Endothelial cell (in vitro differentiated cells): ENCODE measurements around the gene MTRFR. TPM values are rescaled to one million over a fixed set of nuclear protein-coding genes. Genes with fewer than 3 reads are reported as not detected.

ENCODE experiments used
- DNase-seq: peaks from one replicate; pipeline ENCODE4 v3.0.0; 2021; ENCODE audit warnings: low spot score
- H3K27ac Mint-ChIP-seq: one replicate; pipeline ENCODE4 v1.8.0; 2021; ENCODE audit warnings: mixed read lengths, inconsistent platforms; ENCODE audit not compliant: unreplicated experiment
- H3K27me3 Mint-ChIP-seq: one replicate; pipeline ENCODE4 v1.8.0; 2021; ENCODE audit warnings: mild to moderate bottlenecking, moderate library complexity, mixed read lengths, inconsistent platforms; ENCODE audit not compliant: unreplicated experiment
- H3K36me3 Mint-ChIP-seq: one replicate; pipeline ENCODE4 v1.8.0; 2021; ENCODE audit warnings: mild to moderate bottlenecking, low read depth, mixed read lengths, inconsistent platforms; ENCODE audit not compliant: unreplicated experiment
- H3K4me1 Mint-ChIP-seq: one replicate; pipeline ENCODE4 v1.8.0; 2021; ENCODE audit warnings: mild to moderate bottlenecking, mixed read lengths, inconsistent platforms; ENCODE audit not compliant: unreplicated experiment
- H3K4me3 Mint-ChIP-seq: one replicate; pipeline ENCODE4 v1.8.0; 2021; ENCODE audit warnings: mild to moderate bottlenecking, mixed read lengths, inconsistent platforms; ENCODE audit not compliant: unreplicated experiment
- H3K9me3 Mint-ChIP-seq: one replicate; pipeline ENCODE4 v1.8.0; 2021; ENCODE audit warnings: mixed read lengths, inconsistent platforms; ENCODE audit not compliant: unreplicated experiment
- total RNA-seq: library from RNA; stranded (reverse); fragmentation: NEBNext Ultra II Directional; extraction: Animal tissue kit (Norgen Biotek cat#: 25700); gene quantifications from one replicate; pipeline ENCODE4 v1.2.1, GENCODE V29; 2021; ENCODE audit not compliant: unreplicated experiment
- TF ChIP-seq, protein P1 (sequence below): fragments of 200-600 bp; sonication (generic); IDR thresholded peaks from one replicate; pipeline ENCODE4 v1.5.0; 2021; ENCODE audit warnings: antibody characterized with exemption; ENCODE audit not compliant: unreplicated experiment

MTRFR gene
- total RNA-seq, 1 donor from 2014 or later: 11.6 TPM

DNA sequence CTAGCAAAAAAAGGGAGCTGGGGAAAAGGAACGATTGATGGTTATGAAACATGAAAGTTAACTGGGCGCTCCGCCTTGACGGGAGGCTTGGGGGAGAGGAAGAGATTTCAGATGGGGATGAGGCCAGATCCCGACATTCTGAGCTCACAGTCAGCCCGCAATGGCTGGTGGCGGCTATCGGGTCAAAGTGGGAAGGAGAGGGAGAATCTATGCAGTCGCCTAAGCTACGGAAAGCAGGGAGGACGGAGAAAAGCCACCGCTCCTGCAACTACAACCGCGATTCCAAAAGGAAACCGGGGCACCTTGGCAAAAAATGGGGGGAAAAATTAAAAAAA, 797 bp upstream of the MTRFR start:
- no peak for DNase-seq
- H3K4me3 Mint-ChIP-seq: peak overlapping the region; percentile 95
- peak overlapping the region; percentile 89 for H3K27ac Mint-ChIP-seq
- H3K9me3 Mint-ChIP-seq: no peaks in the 10 kb centered on the region
- TF ChIP-seq, protein P1, sequence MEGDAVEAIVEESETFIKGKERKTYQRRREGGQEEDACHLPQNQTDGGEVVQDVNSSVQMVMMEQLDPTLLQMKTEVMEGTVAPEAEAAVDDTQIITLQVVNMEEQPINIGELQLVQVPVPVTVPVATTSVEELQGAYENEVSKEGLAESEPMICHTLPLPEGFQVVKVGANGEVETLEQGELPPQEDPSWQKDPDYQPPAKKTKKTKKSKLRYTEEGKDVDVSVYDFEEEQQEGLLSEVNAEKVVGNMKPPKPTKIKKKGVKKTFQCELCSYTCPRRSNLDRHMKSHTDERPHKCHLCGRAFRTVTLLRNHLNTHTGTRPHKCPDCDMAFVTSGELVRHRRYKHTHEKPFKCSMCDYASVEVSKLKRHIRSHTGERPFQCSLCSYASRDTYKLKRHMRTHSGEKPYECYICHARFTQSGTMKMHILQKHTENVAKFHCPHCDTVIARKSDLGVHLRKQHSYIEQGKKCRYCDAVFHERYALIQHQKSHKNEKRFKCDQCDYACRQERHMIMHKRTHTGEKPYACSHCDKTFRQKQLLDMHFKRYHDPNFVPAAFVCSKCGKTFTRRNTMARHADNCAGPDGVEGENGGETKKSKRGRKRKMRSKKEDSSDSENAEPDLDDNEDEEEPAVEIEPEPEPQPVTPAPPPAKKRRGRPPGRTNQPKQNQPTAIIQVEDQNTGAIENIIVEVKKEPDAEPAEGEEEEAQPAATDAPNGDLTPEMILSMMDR: no peak
- peaks cover 4% of the 10 kb centered on the region for H3K27me3 Mint-ChIP-seq
- no peaks in the 10 kb centered on the region for H3K36me3 Mint-ChIP-seq
- peaks cover 10% of the 10 kb centered on the region for H3K4me1 Mint-ChIP-seq

DNA sequence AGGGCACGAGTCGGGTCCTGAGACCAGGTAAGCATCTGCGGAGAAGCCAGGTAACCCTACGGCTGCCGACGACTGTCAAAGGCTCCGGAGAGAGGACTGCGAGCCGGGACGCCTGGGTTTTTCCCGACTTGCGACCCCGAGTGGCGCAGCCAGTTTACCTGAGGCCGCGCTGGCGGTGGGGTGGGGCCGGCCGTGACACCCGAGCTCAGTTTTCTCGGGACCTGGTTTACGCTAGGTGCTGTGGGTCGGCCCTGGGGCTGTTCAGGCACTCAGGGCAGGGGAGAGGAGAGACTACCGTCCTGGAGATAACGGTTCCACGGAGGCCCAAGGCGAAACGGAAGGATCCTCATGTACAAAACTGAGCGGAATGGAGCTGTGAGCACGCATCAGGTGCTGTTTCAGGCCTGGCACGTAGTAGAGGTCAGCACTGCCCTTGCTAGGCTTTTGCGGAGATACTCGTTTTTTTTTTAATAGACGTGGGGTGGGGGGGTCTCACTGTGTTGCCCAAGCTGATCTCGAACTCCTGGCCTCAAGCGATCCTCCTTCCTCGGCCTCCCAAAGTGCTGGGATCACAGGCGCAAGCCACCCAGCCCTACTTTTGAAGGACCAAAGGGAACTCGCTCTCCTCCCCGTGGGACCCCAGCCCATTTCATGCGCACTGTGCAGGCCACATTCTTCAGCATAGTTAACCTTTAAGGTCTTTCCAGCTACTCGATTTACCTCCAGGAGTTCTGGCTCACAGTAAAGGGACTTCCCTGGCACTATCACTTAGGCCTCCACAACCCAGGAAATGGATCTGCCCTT, 471 bp downstream of the MTRFR start:
- TF ChIP-seq, protein P1: no peak
- peak overlapping the region; percentile 74 for H3K27ac Mint-ChIP-seq
- peaks cover 4% of the 10 kb centered on the region for H3K27me3 Mint-ChIP-seq
- H3K36me3 Mint-ChIP-seq: no peaks in the 10 kb centered on the region
- peaks cover 10% of the 10 kb centered on the region for H3K4me1 Mint-ChIP-seq
- DNase-seq: peak; percentile 8
- no peaks in the 10 kb centered on the region for H3K9me3 Mint-ChIP-seq
- peak overlapping the region; percentile 95 for H3K4me3 Mint-ChIP-seq

DNA sequence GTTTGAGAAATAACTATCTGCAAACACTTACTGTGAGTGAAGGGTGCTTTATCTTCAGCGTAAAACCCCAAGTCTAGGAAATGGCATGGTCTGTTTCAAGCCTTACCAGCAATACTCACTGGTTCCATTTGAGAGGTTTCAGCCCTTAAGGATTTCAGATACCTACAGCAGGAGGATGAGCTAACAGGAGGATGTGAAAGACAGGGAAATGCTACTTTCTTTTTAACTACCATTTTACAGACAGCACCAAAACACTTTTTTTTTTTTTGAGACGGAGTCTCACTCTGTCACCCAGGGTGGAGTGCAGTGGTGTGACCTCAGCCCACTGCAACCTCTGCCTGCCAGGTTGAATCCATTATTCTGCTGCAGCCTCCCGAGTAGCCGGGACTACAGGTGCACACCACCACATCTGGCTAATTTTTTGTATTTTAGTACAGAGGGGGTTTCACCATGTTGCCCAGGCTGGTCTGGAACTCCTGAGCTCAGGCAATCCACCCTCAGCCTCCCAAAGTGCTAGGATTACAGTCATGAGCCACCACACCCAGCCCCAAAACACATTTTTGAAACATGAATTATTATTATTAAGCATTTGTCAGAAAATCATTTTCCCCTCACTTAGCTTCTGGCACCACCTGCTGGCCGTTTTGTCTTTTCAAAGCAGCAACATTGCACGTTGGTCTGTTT, 4.6 kb downstream of the MTRFR start:
- H3K4me3 Mint-ChIP-seq: no peak overlapping the region
- DNase-seq: peak; percentile 60
- H3K27ac Mint-ChIP-seq: no peak overlapping the region
- peaks cover 6% of the 10 kb centered on the region for H3K4me1 Mint-ChIP-seq
- TF ChIP-seq, protein P1: peak; percentile 79
- peaks cover 1% of the 10 kb centered on the region for H3K27me3 Mint-ChIP-seq
- H3K36me3 Mint-ChIP-seq: peaks cover 7% of the 10 kb centered on the region
- no peaks in the 10 kb centered on the region for H3K9me3 Mint-ChIP-seq

DNA sequence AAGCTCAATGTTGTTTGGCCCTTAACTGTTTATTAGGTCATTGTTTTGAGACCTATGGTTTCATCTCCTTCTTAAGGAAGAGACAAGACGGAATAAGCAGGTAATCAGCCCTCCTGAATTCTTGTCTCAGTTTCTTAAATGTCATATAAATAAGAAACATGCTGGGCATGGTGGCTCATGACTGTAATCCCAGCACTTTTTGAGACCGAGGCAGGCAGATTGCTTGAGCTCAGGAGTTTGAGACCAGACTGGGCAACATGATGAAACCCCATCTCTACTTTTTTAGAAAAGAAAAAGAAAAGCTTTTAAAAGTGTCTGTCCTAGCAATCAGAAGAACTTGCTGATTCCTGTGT, 5.1 kb downstream of the MTRFR start:
- peaks cover 7% of the 10 kb centered on the region for H3K4me1 Mint-ChIP-seq
- peaks cover 1% of the 10 kb centered on the region for H3K27me3 Mint-ChIP-seq
- no peak overlapping the region for H3K4me3 Mint-ChIP-seq
- TF ChIP-seq, protein P1: peak; percentile 9
- no peak overlapping the region for H3K27ac Mint-ChIP-seq
- H3K36me3 Mint-ChIP-seq: peaks cover 7% of the 10 kb centered on the region
- H3K9me3 Mint-ChIP-seq: no peaks in the 10 kb centered on the region
- DNase-seq: no peak

DNA sequence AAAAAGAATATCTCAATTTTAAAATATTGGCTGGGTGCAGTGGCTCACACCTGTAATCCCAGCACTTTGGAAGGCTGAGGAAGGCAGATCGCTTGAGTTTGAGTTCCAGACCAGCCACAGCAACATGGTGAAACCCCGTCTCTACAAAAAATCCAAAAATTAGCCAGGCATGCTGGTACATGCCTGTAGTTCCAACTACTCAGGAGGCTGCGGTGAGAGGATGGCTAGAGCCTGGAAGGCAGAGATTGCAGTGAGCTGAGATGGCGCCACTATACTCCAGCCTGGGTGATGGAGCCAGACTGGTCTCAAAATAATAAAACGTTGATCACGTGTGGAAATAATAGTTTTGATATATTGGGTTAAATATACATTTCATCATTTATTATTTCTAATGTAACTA, 5.7 kb downstream of the MTRFR start:
- peaks cover 1% of the 10 kb centered on the region for H3K27me3 Mint-ChIP-seq
- H3K4me3 Mint-ChIP-seq: no peak overlapping the region
- TF ChIP-seq, protein P1: no peak
- H3K4me1 Mint-ChIP-seq: peaks cover 7% of the 10 kb centered on the region
- no peak overlapping the region for H3K27ac Mint-ChIP-seq
- H3K36me3 Mint-ChIP-seq: peaks cover 7% of the 10 kb centered on the region
- no peak for DNase-seq
- H3K9me3 Mint-ChIP-seq: no peaks in the 10 kb centered on the region
